Left lung (tissue), 10 donors: ENCODE measurements around the gene SLC38A7. TPM values are rescaled to one million over a fixed set of nuclear protein-coding genes. Genes with fewer than 3 reads are reported as not detected.

ENCODE experiments used
- ATAC-seq: fragments of 200-7000 bp; cut with Tn5 transposase; one replicate; pipeline ENCODE4 v1.9.1; 2020; ENCODE audit warnings: moderate library complexity
- DNase-seq, 4 donors: peaks; one replicate each; pipeline ENCODE4 v3.0.0-alpha.2; 2013 to 2020
- H3K27ac ChIP-seq, 2 donors: fragments of 200-600 bp; sonication (generic) in 1 of 2; one replicate each; pipeline versions ENCODE4 v1.5.0 to v1.8.0; 2020 to 2021
- H3K27me3 ChIP-seq, 2 donors: fragments of 200-600 bp; sonication (generic) in 1 of 2; one replicate each; pipeline versions ENCODE4 v1.5.0 to v1.8.0; 2020 to 2021
- H3K36me3 ChIP-seq, 2 donors: fragments of 200-600 bp; sonication (generic) in 1 of 2; one replicate each; pipeline versions ENCODE4 v1.5.0 to v1.8.0; 2020 to 2021
- H3K4me1 ChIP-seq, 2 donors: fragments of 200-600 bp; one replicate each; pipeline ENCODE4 v1.8.0; 2021
- H3K4me3 ChIP-seq, 2 donors: fragments of 200-600 bp; sonication (generic) in 1 of 2; one replicate each; pipeline versions ENCODE4 v1.5.0 to v1.8.0; 2020 to 2021; ENCODE audit warnings: mild to moderate bottlenecking in 1 of 2
- H3K9me3 ChIP-seq, 2 donors: fragments of 200-600 bp; sonication (generic) in 1 of 2; one replicate each; pipeline versions ENCODE4 v1.5.0 to v1.8.0; 2020 to 2021
- CTCF ChIP-seq, 2 donors: fragments of 200-600 bp; sonication (generic) in 1 of 2; IDR thresholded peaks; one replicate each; pipeline versions ENCODE4 v1.5.0 to v1.8.0; 2021; ENCODE audit warnings: antibody characterized with exemption in 2 of 2
- intact Hi-C, 2 donors: fragments of 100-400 bp; cut with DNase I; formaldehyde crosslinking; loops; one replicate each; pipeline versions ENCODE4 v1.11.2 to v1.14.2; 2022
- polyA plus RNA-seq, 6 donors: library from polyadenylated mRNA; unstranded; fragments of 120-200 nt; gene quantifications; one replicate each; pipeline ENCODE4 v1.2.1, GENCODE V29; 2013; ENCODE audit not compliant: insufficient read length in 6 of 6
- total RNA-seq, 2 donors: library from RNA; stranded (reverse); fragmentation: NEBNext Ultra II Directional; extraction: Animal tissue kit (Norgen Biotek cat#: 25700); gene quantifications; one replicate each; pipeline ENCODE4 v1.2.1, GENCODE V29; 2021
- donor health status: DM: no; HTN: yes; CAD: no.
- donor health status: DM: no; HTN: no; CAD: no.

The SLC38A7 gene
- total and polyA plus RNA-seq, 8 donors: 12.2 to 32.6 (median 13.4) TPM

DNA sequence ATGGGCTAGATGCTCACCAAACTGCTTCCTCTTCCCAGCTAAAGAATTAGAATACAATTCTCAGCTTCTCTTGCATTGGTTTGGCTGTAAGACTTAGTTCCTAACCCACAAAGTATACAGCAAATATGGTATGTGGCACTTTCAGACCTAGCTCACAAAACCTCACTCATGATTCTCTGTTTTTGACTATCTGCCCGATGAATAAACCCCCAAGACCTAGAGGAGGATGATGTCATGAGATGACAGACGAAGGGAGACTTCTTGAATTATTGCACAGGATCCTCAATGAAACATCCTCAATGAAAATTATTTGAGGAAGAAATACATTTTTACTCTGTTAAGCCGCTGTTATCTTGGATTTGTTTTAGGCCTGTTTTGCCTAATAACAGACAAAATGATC is 69.3 kb downstream of the SLC38A7 start:
- ATAC-seq: no peak
- no peak for TF ChIP-seq CTCF (IDR thresholded peaks at IDR 0.05)
- intact Hi-C loops: no loop called here
- Histone ChIP-seq H3K27me3 (no peaks in the 10 kb centered on the region), H3K4me1 (no peaks in the 10 kb centered on the region), H3K9me3 (no peaks in the 10 kb centered on the region), H3K4me3 (no peak overlapping the region), H3K27ac (no peak overlapping the region), H3K36me3 (peaks cover 0 to 56% of the 10 kb centered on the region in 2 donors)
- DNase-seq: no peak

Other genes with a start within 250 kb of the SLC38A7 start
- 10 to 100 TPM; 11.3 to 15.1 TPM for gene NDRG4, start 184.6 kb downstream of the SLC38A7 start, total RNA-seq
- 10 to 100 TPM in 5 of 6 donors, 1 to 10 TPM in 1; 10.0 to 16.3 (median 13.1) TPM for gene NDRG4, start 184.6 kb downstream of the SLC38A7 start, polyA plus RNA-seq
- gene SETD6, start 169.3 kb downstream of the SLC38A7 start, total RNA-seq: 10 to 100 TPM; 14.3 to 18.0 TPM
- 10 to 100 TPM; 29.0 to 39.1 (median 34.5) TPM for gene SETD6, start 169.3 kb downstream of the SLC38A7 start, polyA plus RNA-seq
- 100 to 1,000 TPM; 137 to 166 TPM for gene CNOT1, start 54.9 kb downstream of the SLC38A7 start, total RNA-seq
- gene CNOT1, start 54.9 kb downstream of the SLC38A7 start, polyA plus RNA-seq: 100 to 1,000 TPM; 166 to 209 (median 191) TPM
- gene GOT2, start 49.5 kb upstream of the SLC38A7 start, total RNA-seq: 10 to 100 TPM; 61.2 to 70.5 TPM
- 10 to 100 TPM; 51.9 to 58.9 (median 55.7) TPM for gene GOT2, start 49.5 kb upstream of the SLC38A7 start, polyA plus RNA-seq